IPS-18a (cell line): ENCODE data around the gene FXYD2.

Experiments
- H3K27ac ChIP-seq: one replicate; pipeline ENCODE4 v1.5.1; 2013; ENCODE audit warnings: low read length
- H3K27me3 ChIP-seq: one replicate; pipeline ENCODE4 v1.6.1; 2013; ENCODE audit warnings: mild to moderate bottlenecking, low read length; ENCODE audit not compliant: control insufficient read depth, insufficient read depth
- H3K36me3 ChIP-seq: one replicate; pipeline ENCODE4 v1.6.1; 2013; ENCODE audit warnings: low read depth, low read length; ENCODE audit not compliant: control insufficient read depth
- H3K4me1 ChIP-seq: one replicate; pipeline ENCODE4 v1.6.1; 2013; ENCODE audit warnings: low read depth, low read length; ENCODE audit not compliant: control insufficient read depth
- H3K4me3 ChIP-seq: one replicate; pipeline ENCODE4 v1.5.1; 2013; ENCODE audit warnings: low read length
- H3K9ac ChIP-seq: one replicate; pipeline ENCODE4 v1.6.1; 2013; ENCODE audit warnings: mild to moderate bottlenecking, low read length, moderate library complexity
- H3K9me3 ChIP-seq: one replicate; pipeline ENCODE4 v1.6.1; 2013; ENCODE audit warnings: low read depth, low read length; ENCODE audit not compliant: control insufficient read depth

Gene FXYD2

GRCh38 chr11:117839380-117839881, 14.9 kb upstream of the FXYD2 start:
- H3K9me3 ChIP-seq, result no peaks in the 10 kb centered on the region
- H3K9ac ChIP-seq, result no peak overlapping the region
- no peaks in the 10 kb centered on the region for H3K27me3 ChIP-seq
- no peak overlapping the region for H3K27ac ChIP-seq
- H3K4me1 ChIP-seq, result no peaks in the 10 kb centered on the region
- H3K4me3 ChIP-seq, result no peak overlapping the region
- H3K36me3 ChIP-seq, result peaks cover 2% of the 10 kb centered on the region

- Histone ChIP-seq H3K4me3 (no peak overlapping the region), H3K27me3 (no peaks in the 10 kb centered on the region), H3K9ac (no peak overlapping the region), H3K36me3 (peaks cover 2% of the 10 kb centered on the region), H3K4me1 (no peaks in the 10 kb centered on the region), H3K9me3 (no peaks in the 10 kb centered on the region), H3K27ac (no peak overlapping the region)
These were observed 14.4 kb upstream of the FXYD2 start for GRCh38 chr11:117838901-117839300.

- Histone ChIP-seq H3K9me3 (no peaks in the 10 kb centered on the region), H3K27ac (no peak overlapping the region), H3K4me1 (no peaks in the 10 kb centered on the region), H3K4me3 (no peak overlapping the region), H3K36me3 (peaks cover 2% of the 10 kb centered on the region), H3K27me3 (no peaks in the 10 kb centered on the region), H3K9ac (no peak overlapping the region)
These were observed 13.2 kb upstream of the FXYD2 start for GRCh38 chr11:117837791-117838190.

GRCh38 chr11:117837070-117837776, 12.7 kb upstream of the FXYD2 start:
- H3K4me1 ChIP-seq, result no peaks in the 10 kb centered on the region
- H3K4me3 ChIP-seq, result no peak overlapping the region
- H3K9ac ChIP-seq, result no peak overlapping the region
- no peaks in the 10 kb centered on the region for H3K27me3 ChIP-seq
- peaks cover 2% of the 10 kb centered on the region for H3K36me3 ChIP-seq
- no peaks in the 10 kb centered on the region for H3K9me3 ChIP-seq
- H3K27ac ChIP-seq, result no peak overlapping the region

GRCh38 chr11:117836077-117836960, 11.8 kb upstream of the FXYD2 start:
- H3K9ac ChIP-seq, result no peak overlapping the region
- no peaks in the 10 kb centered on the region for H3K4me1 ChIP-seq
- H3K36me3 ChIP-seq, result peaks cover 2% of the 10 kb centered on the region
- H3K9me3 ChIP-seq, result no peaks in the 10 kb centered on the region
- H3K4me3 ChIP-seq, result no peak overlapping the region
- no peak overlapping the region for H3K27ac ChIP-seq
- no peaks in the 10 kb centered on the region for H3K27me3 ChIP-seq

- Histone ChIP-seq H3K27me3 (no peaks in the 10 kb centered on the region), H3K4me3 (no peak overlapping the region), H3K9me3 (no peaks in the 10 kb centered on the region), H3K27ac (no peak overlapping the region), H3K36me3 (peaks cover 2% of the 10 kb centered on the region), H3K9ac (no peak overlapping the region), H3K4me1 (no peaks in the 10 kb centered on the region)
These were observed 11.0 kb upstream of the FXYD2 start for GRCh38 chr11:117835576-117835975.

- no peak overlapping the region for H3K9ac ChIP-seq
- no peak overlapping the region for H3K4me3 ChIP-seq
- H3K27me3 ChIP-seq, result no peaks in the 10 kb centered on the region
- no peaks in the 10 kb centered on the region for H3K9me3 ChIP-seq
- peaks cover 2% of the 10 kb centered on the region for H3K36me3 ChIP-seq
- H3K4me1 ChIP-seq, result no peaks in the 10 kb centered on the region
- no peak overlapping the region for H3K27ac ChIP-seq
These were observed 10.4 kb upstream of the FXYD2 start for GRCh38 chr11:117834838-117835443.

GRCh38 chr11:117834068-117834810, 9.7 kb upstream of the FXYD2 start:
- no peaks in the 10 kb centered on the region for H3K27me3 ChIP-seq
- no peak overlapping the region for H3K27ac ChIP-seq
- H3K4me1 ChIP-seq, result no peaks in the 10 kb centered on the region
- H3K9ac ChIP-seq, result no peak overlapping the region
- H3K9me3 ChIP-seq, result no peaks in the 10 kb centered on the region
- H3K36me3 ChIP-seq, result no peaks in the 10 kb centered on the region
- H3K4me3 ChIP-seq, result no peak overlapping the region

GRCh38 chr11:117833401-117833891, 8.9 kb upstream of the FXYD2 start:
- H3K27ac ChIP-seq, result no peak overlapping the region

GRCh38 chr11:117832511-117832910, 8.0 kb upstream of the FXYD2 start:
- H3K4me1 ChIP-seq, result no peaks in the 10 kb centered on the region
- H3K27me3 ChIP-seq, result no peaks in the 10 kb centered on the region
- H3K27ac ChIP-seq, result no peak overlapping the region
- no peaks in the 10 kb centered on the region for H3K9me3 ChIP-seq
- no peak overlapping the region for H3K9ac ChIP-seq
- H3K4me3 ChIP-seq, result no peak overlapping the region
- no peaks in the 10 kb centered on the region for H3K36me3 ChIP-seq

More at GRCh38 chr11:117833401-117833891, 8.9 kb upstream of the FXYD2 start:
- H3K9ac ChIP-seq, result no peak overlapping the region
- H3K4me3 ChIP-seq, result no peak overlapping the region
- H3K36me3 ChIP-seq, result no peaks in the 10 kb centered on the region
- no peaks in the 10 kb centered on the region for H3K27me3 ChIP-seq
- H3K9me3 ChIP-seq, result no peaks in the 10 kb centered on the region
- no peaks in the 10 kb centered on the region for H3K4me1 ChIP-seq
